HEK293 (cell line): ENCODE data around the gene MXI1.
A peak's percentile ranks its signal among the peaks of the same experiment; 100 is the strongest.

Experiments
- FEZF1 ChIP-seq: fragments of 450-650 bp; formaldehyde crosslinking; IDR thresholded peaks from 2 replicates; pipeline ENCODE4 v1.5.1; 2016; ENCODE audit warnings: missing biosample characterization, missing genetic modification characterization
- HIC1 ChIP-seq: fragments of 450-650 bp; formaldehyde crosslinking; IDR thresholded peaks from 2 replicates; pipeline ENCODE4 v1.5.1; 2016; ENCODE audit warnings: missing biosample characterization, missing genetic modification characterization
- KLF10 ChIP-seq: fragments of 450-650 bp; IDR thresholded peaks from 2 replicates; pipeline ENCODE4 v1.5.1; 2018; ENCODE audit warnings: missing biosample characterization, mild to moderate bottlenecking, missing genetic modification characterization
- MEIS1 ChIP-seq: sonication (generic); formaldehyde crosslinking; IDR thresholded peaks from 2 replicates; pipeline ENCODE4 v1.8.1; 2022; ENCODE audit warnings: missing genetic modification reagents, mild to moderate bottlenecking, borderline replicate concordance
- MYNN ChIP-seq: fragments of 450-650 bp; formaldehyde crosslinking; IDR thresholded peaks from 2 replicates; pipeline ENCODE4 v1.5.1; 2016; ENCODE audit warnings: missing biosample characterization, missing genetic modification characterization, borderline replicate concordance
- MZF1 ChIP-seq: fragments of 450-650 bp; formaldehyde crosslinking; IDR thresholded peaks from 2 replicates; pipeline ENCODE4 v1.5.1; 2017; ENCODE audit warnings: missing biosample characterization, missing genetic modification characterization, borderline replicate concordance
- REPIN1 ChIP-seq: fragments of 450-650 bp; formaldehyde crosslinking; IDR thresholded peaks from 2 replicates; pipeline ENCODE4 v1.5.1; 2017; ENCODE audit warnings: missing biosample characterization, missing genetic modification characterization, low read depth
- SP3 ChIP-seq: fragments of 450-650 bp; formaldehyde crosslinking; IDR thresholded peaks from 2 replicates; pipeline ENCODE4 v1.5.1; 2016; ENCODE audit warnings: missing biosample characterization, missing genetic modification characterization
- TRIM28 ChIP-seq: IDR thresholded peaks from 2 replicates; pipeline ENCODE4 v1.6.1; 2011; ENCODE audit warnings: low read length, control low read depth, borderline replicate concordance
- ZEB2 ChIP-seq: fragments of 450-650 bp; formaldehyde crosslinking; IDR thresholded peaks from 2 replicates; pipeline ENCODE4 v1.5.1; 2016; ENCODE audit warnings: missing biosample characterization, missing genetic modification characterization
- ZNF140 ChIP-seq: fragments of 450-650 bp; formaldehyde crosslinking; IDR thresholded peaks from 2 replicates; pipeline ENCODE4 v1.5.1; 2016; ENCODE audit warnings: missing biosample characterization, missing genetic modification characterization
- ZNF2 ChIP-seq: fragments of 450-650 bp; formaldehyde crosslinking; IDR thresholded peaks from 2 replicates; pipeline ENCODE4 v1.5.1; 2016; ENCODE audit warnings: missing biosample characterization, missing genetic modification characterization
- ZNF239 ChIP-seq: fragments of 450-650 bp; formaldehyde crosslinking; IDR thresholded peaks from 2 replicates; pipeline ENCODE4 v1.5.1; 2016; ENCODE audit warnings: missing biosample characterization, missing genetic modification characterization
- ZNF266 ChIP-seq: fragments of 450-650 bp; formaldehyde crosslinking; IDR thresholded peaks from 2 replicates; pipeline ENCODE4 v1.5.1; 2016; ENCODE audit warnings: missing biosample characterization, missing genetic modification characterization, low read depth
- ZNF274 ChIP-seq, 2 experiments: fragments of 200-500 bp in 1 of 2; fragments of 450-650 bp in 1 of 2; sonication (Bioruptor generic) in 1 of 2; formaldehyde crosslinking in 1 of 2; IDR thresholded peaks; 2 replicates each; pipeline versions ENCODE4 v1.5.1 to v1.6.1; 2014 to 2016; ENCODE audit warnings: borderline replicate concordance in 1 of 2, inconsistent platforms in 1 of 2, low read length in 1 of 2, missing biosample characterization in 1 of 2, missing genetic modification characterization in 1 of 2
- ZNF280C ChIP-seq: fragments of 450-650 bp; formaldehyde crosslinking; IDR thresholded peaks from 2 replicates; pipeline ENCODE4 v1.5.1; 2016; ENCODE audit warnings: missing biosample characterization, missing genetic modification characterization
- ZNF311 ChIP-seq: fragments of 450-650 bp; formaldehyde crosslinking; IDR thresholded peaks from 2 replicates; pipeline ENCODE4 v1.5.1; 2017; ENCODE audit warnings: missing biosample characterization, missing genetic modification characterization, borderline replicate concordance
- ZNF394 ChIP-seq: fragments of 450-650 bp; formaldehyde crosslinking; IDR thresholded peaks from 2 replicates; pipeline ENCODE4 v1.5.1; 2016; ENCODE audit warnings: missing biosample characterization, missing genetic modification characterization, mild to moderate bottlenecking, moderate library complexity, borderline replicate concordance
- ZNF501 ChIP-seq: fragments of 450-650 bp; formaldehyde crosslinking; IDR thresholded peaks from 2 replicates; pipeline ENCODE4 v1.5.1; 2016; ENCODE audit warnings: missing biosample characterization, missing genetic modification characterization
- ZNF514 ChIP-seq: fragments of 450-650 bp; formaldehyde crosslinking; IDR thresholded peaks from 2 replicates; pipeline ENCODE4 v1.5.1; 2016; ENCODE audit warnings: missing biosample characterization, missing genetic modification characterization
- ZNF529 ChIP-seq: fragments of 450-650 bp; formaldehyde crosslinking; IDR thresholded peaks from 2 replicates; pipeline ENCODE4 v1.5.1; 2017; ENCODE audit warnings: missing genetic modification characterization, missing biosample characterization; ENCODE audit not compliant: insufficient replicate concordance
- ZNF555 ChIP-seq: fragments of 450-650 bp; formaldehyde crosslinking; conservative IDR thresholded peaks from 2 replicates; pipeline ENCODE4 v1.5.1; 2017; ENCODE audit warnings: missing biosample characterization, mild to moderate bottlenecking, missing genetic modification characterization, inconsistent platforms
- ZNF560 ChIP-seq: fragments of 450-650 bp; formaldehyde crosslinking; IDR thresholded peaks from 2 replicates; pipeline ENCODE4 v1.5.1; 2017; ENCODE audit warnings: missing biosample characterization, missing genetic modification characterization, borderline replicate concordance
- ZNF600 ChIP-seq: fragments of 450-650 bp; formaldehyde crosslinking; IDR thresholded peaks from 2 replicates; pipeline ENCODE4 v1.5.1; 2016; ENCODE audit warnings: missing biosample characterization, missing genetic modification characterization
- ZNF621 ChIP-seq: fragments of 450-650 bp; formaldehyde crosslinking; IDR thresholded peaks from 2 replicates; pipeline ENCODE4 v1.5.1; 2017; ENCODE audit warnings: missing biosample characterization, missing genetic modification characterization
- ZNF664 ChIP-seq: fragments of 450-650 bp; formaldehyde crosslinking; IDR thresholded peaks from 2 replicates; pipeline ENCODE4 v1.5.1; 2016; ENCODE audit warnings: missing biosample characterization, missing genetic modification characterization
- ZNF785 ChIP-seq: fragments of 450-650 bp; formaldehyde crosslinking; IDR thresholded peaks from 2 replicates; pipeline ENCODE4 v1.5.1; 2016; ENCODE audit warnings: missing biosample characterization, missing genetic modification characterization
- ZSCAN16 ChIP-seq: fragments of 450-650 bp; formaldehyde crosslinking; IDR thresholded peaks from 2 replicates; pipeline ENCODE4 v1.5.1; 2016; ENCODE audit warnings: missing biosample characterization, missing genetic modification characterization
- ZXDB ChIP-seq: fragments of 450-650 bp; formaldehyde crosslinking; IDR thresholded peaks from 2 replicates; pipeline ENCODE4 v1.5.1; 2016; ENCODE audit warnings: missing biosample characterization, missing genetic modification characterization
- TF ChIP-seq, protein P1 (sequence below): fragments of 450-650 bp; formaldehyde crosslinking; IDR thresholded peaks from 2 replicates; pipeline ENCODE4 v1.5.1; 2017; ENCODE audit warnings: missing biosample characterization, missing genetic modification characterization
- TF ChIP-seq, protein P2 (sequence below): fragments of 450-650 bp; formaldehyde crosslinking; IDR thresholded peaks from 2 replicates; pipeline ENCODE4 v1.5.1; 2016; ENCODE audit warnings: missing biosample characterization, missing genetic modification characterization

Gene MXI1

GRCh38 chr10:110207805-110208613 is 604 bp downstream of the MXI1 start (continued):
- no peak for TF ChIP-seq ZNF560 (tag by site-specific recombination)
- TF ChIP-seq ZNF140 (tag by site-specific recombination), result no peak
- no peak for TF ChIP-seq ZNF785
- TF ChIP-seq, protein P1, sequence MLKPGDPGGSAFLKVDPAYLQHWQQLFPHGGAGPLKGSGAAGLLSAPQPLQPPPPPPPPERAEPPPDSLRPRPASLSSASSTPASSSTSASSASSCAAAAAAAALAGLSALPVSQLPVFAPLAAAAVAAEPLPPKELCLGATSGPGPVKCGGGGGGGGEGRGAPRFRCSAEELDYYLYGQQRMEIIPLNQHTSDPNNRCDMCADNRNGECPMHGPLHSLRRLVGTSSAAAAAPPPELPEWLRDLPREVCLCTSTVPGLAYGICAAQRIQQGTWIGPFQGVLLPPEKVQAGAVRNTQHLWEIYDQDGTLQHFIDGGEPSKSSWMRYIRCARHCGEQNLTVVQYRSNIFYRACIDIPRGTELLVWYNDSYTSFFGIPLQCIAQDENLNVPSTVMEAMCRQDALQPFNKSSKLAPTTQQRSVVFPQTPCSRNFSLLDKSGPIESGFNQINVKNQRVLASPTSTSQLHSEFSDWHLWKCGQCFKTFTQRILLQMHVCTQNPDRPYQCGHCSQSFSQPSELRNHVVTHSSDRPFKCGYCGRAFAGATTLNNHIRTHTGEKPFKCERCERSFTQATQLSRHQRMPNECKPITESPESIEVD (tag by site-specific recombination), result no peak
- TF ChIP-seq ZNF555 (tag by site-specific recombination), result no peak
- TF ChIP-seq ZNF514, result no peak
- no peak for TF ChIP-seq ZNF274 (IDR thresholded peaks at IDR 0.05; ENCODE audit: low read length)
- no peak for TF ChIP-seq ZNF274 (tag by site-specific recombination; IDR thresholded peaks at IDR 0.05; ENCODE audit: borderline replicate concordance)
- no peak for TF ChIP-seq ZNF266 (tag by site-specific recombination)
- TF ChIP-seq HIC1, result no peak
- TF ChIP-seq ZNF501 (tag by site-specific recombination), result peak; percentile 32; the same call in 1 of the 2 replicates
- no peak for TF ChIP-seq ZNF239 (tag by site-specific recombination)
- TF ChIP-seq ZSCAN16 (tag by site-specific recombination), result no peak
- TF ChIP-seq KLF10, result peak; percentile 50; the same call in 1 of the 2 replicates
- peak; percentile 84 for TF ChIP-seq ZNF600
- no peak for TF ChIP-seq MZF1
- no peak for TF ChIP-seq ZNF394 (tag by site-specific recombination)
- no peak for TF ChIP-seq ZNF280C (tag by site-specific recombination)
- TF ChIP-seq MEIS1 (CRISPR knock-in tag), result no peak
- peak; percentile 89 for TF ChIP-seq ZNF2 (tag by site-specific recombination)
- no peak for TF ChIP-seq TRIM28
- peak; percentile 40 for TF ChIP-seq SP3
- TF ChIP-seq ZXDB (tag by site-specific recombination), result peak; percentile 74; the same call in 1 of the 2 replicates
- TF ChIP-seq ZEB2 (tag by site-specific recombination), result peak; percentile 89
- no peak for TF ChIP-seq ZNF664 (tag by site-specific recombination)
- no peak for TF ChIP-seq ZNF529 (tag by site-specific recombination)
- TF ChIP-seq REPIN1, result peak; percentile 77; the same call in 1 of the 2 replicates
- TF ChIP-seq, protein P2, sequence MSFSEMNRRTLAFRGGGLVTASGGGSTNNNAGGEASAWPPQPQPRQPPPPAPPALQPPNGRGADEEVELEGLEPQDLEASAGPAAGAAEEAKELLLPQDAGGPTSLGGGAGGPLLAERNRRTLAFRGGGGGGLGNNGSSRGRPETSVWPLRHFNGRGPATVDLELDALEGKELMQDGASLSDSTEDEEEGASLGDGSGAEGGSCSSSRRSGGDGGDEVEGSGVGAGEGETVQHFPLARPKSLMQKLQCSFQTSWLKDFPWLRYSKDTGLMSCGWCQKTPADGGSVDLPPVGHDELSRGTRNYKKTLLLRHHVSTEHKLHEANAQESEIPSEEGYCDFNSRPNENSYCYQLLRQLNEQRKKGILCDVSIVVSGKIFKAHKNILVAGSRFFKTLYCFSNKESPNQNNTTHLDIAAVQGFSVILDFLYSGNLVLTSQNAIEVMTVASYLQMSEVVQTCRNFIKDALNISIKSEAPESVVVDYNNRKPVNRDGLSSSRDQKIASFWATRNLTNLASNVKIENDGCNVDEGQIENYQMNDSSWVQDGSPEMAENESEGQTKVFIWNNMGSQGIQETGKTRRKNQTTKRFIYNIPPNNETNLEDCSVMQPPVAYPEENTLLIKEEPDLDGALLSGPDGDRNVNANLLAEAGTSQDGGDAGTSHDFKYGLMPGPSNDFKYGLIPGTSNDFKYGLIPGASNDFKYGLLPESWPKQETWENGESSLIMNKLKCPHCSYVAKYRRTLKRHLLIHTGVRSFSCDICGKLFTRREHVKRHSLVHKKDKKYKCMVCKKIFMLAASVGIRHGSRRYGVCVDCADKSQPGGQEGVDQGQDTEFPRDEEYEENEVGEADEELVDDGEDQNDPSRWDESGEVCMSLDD (tag by site-specific recombination), result peak; percentile 23; the same call in 1 of the 2 replicates
- TF ChIP-seq MYNN (tag by site-specific recombination), result no peak
- no peak for TF ChIP-seq ZNF621
- no peak for TF ChIP-seq ZNF311 (tag by site-specific recombination)
- peak; percentile 43; the same call in 1 of the 2 replicates for TF ChIP-seq FEZF1
